Hematopoietic multipotent progenitor cell treated with erythropoietin and hydrocortisone succinate and interleukin-3 and kit ligand, for 6 days (in vitro differentiated cells): ENCODE data around the gene NCAM1.

Experiments
- DNase-seq: peaks from one replicate; pipeline ENCODE4 v3.0.0-alpha.2; 2015

The NCAM1 gene

GRCh38 chr11:113260541-113260940, 299.3 kb downstream of the NCAM1 start:
- no peak for DNase-seq

DNA sequence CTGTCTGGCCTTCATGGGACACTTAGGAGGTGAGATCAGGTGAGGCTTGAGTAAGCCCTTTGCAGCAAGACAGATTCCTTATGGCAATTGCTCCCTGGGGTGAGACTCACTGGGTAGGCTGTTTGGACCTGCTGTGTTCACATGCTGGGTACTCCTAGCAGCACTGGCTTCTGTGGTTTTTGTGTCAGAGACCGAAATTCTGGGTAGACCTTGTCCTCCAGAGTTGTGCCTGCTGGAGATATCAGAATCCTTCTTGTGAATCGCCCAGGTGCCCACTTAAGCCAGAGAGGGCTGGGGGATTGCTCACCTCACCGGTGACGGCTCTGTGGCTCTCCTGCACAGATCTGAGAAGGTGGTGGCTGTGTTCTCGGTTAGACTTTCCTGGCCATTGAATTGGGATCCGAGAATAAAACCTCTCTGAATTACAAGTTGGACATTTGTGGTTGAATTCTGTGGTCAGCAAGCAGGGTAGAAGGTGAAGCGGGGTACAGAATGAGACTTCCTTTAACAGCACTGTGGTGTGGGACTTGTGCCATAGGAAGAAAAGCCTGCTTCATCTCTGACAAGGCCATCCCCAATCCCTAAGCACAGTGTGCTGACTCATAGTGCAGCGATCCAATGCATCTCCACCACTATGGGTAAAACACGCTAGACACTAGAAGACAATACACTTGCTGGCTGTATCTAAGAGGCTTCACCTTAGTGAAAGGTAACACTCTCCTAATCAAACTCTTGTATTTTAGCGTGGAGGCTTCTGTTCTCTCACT, 300.7 kb downstream of the NCAM1 start:
- DNase-seq, result no peak

GRCh38 chr11:113262594-113262993, 301.4 kb downstream of the NCAM1 start:
- DNase-seq, result no peak

- DNase-seq, result no peak
These were observed 302.4 kb downstream of the NCAM1 start for GRCh38 chr11:113263458-113264259.

GRCh38 chr11:113265362-113265761, 304.1 kb downstream of the NCAM1 start:
- no peak for DNase-seq

DNA sequence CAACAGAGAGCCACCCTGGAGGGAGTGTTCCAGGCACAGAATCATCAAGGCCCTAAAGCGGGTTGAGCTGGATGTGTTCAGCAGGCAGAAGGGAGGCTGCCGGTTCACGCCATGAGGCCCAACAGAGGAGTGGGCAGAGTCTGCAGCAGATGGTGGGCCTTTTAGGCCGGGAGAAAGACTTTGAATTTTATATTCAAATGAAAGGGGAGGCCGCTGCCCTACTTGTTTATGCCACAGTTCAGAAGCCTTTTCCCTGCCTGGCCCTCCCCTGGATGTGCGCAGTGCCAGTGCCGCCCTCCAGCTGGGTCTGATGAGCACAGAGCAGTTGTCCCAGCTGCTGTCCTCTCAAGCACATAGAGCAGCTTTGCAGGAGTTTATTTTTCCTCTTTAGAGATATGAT, 306.3 kb downstream of the NCAM1 start:
- no peak for DNase-seq

GRCh38 chr11:113269096-113269495, 307.9 kb downstream of the NCAM1 start:
- DNase-seq, result no peak

- DNase-seq, result no peak
These were observed 308.4 kb downstream of the NCAM1 start for GRCh38 chr11:113269636-113270035.

DNA sequence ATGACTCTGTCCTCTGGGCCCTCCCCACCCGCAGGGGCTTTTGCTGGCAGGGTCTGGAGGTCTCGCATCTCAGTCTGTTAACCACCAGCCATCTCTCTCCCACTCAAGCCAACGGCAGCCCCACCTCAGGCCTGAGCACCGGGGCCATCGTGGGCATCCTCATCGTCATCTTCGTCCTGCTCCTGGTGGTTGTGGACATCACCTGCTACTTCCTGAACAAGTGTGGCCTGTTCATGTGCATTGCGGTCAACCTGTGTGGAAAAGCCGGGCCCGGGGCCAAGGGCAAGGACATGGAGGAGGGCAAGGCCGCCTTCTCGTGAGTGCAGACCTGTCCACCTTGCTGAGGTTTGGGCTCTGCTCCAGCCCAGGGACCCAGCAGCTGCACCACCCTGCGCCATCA, 308.9 kb downstream of the NCAM1 start:
- DNase-seq, result no peak

DNA sequence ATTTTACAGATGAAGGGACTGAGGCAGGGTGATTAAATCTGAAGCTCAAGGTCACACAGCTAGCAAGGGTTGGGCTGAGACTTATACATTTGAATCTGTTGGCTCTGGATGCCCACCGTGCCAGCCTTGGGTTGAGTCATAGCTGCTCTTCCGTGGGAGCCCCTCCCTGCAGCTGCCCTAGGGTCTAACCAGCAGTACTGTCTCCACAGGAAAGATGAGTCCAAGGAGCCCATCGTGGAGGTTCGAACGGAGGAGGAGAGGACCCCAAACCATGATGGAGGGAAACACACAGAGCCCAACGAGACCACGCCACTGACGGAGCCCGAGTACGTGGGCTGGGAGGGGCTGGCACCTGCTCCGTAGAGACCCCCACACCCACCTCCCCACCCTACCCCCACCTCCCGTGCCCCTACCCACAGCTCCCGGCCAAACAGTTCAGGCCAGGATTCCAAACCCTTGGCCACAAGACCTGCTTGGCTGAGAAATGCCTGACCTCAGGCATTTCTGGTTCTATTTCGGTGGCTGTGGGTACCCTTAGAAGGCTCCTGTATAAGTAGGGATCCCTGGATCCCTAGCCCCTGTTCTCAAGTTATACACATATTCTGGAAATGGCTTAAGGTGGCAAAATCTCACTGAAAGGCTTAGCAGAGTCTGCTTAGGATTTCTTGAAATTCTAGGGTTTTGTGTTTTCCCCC, 310.5 kb downstream of the NCAM1 start:
- DNase-seq, result no peak

- DNase-seq, result no peak
These were observed 311.1 kb downstream of the NCAM1 start for GRCh38 chr11:113272281-113272680.

GRCh38 chr11:113272927-113273615, 311.9 kb downstream of the NCAM1 start:
- no peak for DNase-seq

GRCh38 chr11:113273720-113274119, 312.5 kb downstream of the NCAM1 start:
- DNase-seq, result no peak

GRCh38 chr11:113274713-113275582, 313.7 kb downstream of the NCAM1 start:
- no peak for DNase-seq

GRCh38 chr11:113275602-113276001, 314.4 kb downstream of the NCAM1 start:
- DNase-seq, result no peak

DNA sequence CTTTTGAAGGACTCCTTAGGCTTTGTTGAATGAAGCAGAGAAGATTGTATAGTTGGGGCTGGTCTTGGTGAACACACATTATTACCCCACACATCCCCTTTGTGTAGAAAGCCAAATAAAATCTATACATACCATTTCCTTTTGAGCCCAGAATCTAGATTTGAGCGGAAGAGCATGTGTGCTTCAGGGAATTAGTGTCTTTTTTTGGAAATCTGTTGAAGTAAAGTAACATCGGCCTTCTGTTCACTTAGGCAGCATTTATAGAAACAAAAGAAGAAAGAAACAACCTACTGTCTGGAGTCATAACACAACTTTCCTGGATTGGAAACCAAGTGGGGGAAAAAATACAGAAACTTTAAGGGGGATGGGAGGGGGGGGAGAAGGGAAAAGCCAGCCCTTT, 315.2 kb downstream of the NCAM1 start:
- no peak for DNase-seq

DNA sequence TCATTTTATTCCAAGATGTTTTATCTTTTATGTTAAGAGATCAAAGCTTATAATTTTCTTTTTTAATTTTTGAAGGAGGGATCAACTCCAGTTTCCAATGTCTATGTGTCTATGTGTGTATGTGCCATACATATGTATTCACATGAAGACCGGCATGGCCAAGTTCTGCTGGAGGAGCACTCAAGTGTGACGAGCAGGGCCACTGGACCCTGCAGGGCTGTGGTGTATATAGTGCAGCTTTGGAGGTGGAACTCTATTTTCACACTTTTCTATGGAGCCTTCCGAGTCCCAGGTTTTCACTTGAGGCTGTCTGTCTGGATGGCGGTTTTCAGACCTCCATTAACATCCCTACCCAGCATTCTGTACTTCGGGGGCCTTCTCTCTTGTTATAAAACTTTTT, 316.7 kb downstream of the NCAM1 start:
- no peak for DNase-seq

DNA sequence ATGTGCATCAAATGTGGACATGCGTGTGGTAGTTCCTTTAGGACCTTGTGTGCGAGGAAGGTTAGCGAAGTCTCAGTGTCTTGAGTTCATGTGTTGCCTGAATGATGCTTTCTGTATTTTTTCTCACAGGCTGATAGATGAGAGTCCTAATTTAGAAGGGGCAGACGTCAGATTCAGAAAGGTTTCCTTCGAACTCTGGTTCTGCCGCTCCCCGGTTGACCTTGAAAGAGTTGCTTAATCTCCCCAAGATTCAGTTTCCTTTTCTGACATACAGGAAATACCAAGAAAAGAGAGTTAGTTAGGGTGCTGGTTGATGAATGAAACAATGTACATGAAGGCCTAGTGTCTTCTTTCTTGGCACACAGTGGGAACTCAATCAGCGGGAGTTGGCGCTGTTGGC, 317.3 kb downstream of the NCAM1 start:
- no peak for DNase-seq

DNA sequence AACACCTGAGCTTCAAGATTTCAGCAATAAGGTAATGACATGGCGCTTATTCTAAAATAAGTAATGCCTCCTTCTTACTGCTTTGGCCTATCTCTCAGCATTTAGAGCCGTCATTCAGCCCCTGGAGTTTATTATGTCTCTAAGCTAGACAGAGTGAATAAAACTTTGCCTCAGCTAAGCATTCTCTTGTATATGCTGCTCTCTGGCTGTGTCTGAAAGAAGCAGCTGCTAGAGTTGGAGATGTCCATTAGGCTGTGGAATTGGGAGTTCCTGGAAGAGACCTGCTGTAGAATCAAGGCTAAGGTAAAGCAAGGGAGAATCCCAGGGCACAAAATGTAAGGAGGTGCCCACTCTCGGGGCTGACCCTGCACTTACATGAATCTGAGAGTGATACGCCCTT, 317.7 kb downstream of the NCAM1 start:
- DNase-seq, result no peak

- no peak for DNase-seq
These were observed 318.4 kb downstream of the NCAM1 start for GRCh38 chr11:113279591-113279990.

- DNase-seq, result no peak
These were observed 320.0 kb downstream of the NCAM1 start for GRCh38 chr11:113281052-113281725.
